ENCODE results near the gene TMCO2. TPM values are rescaled to one million over a fixed set of nuclear protein-coding genes. Genes with fewer than 3 reads are reported as not detected.
A peak's percentile ranks its signal among the peaks of the same experiment; 100 is the strongest.

Gene TMCO2
- total RNA-seq, 4 donors from 2014 or later = not detected

- 88 to 100% methylated on average over 2 of the region's 2 CpGs for WGBS, 2 donors
- no peak for TF ChIP-seq POLR2A (IDR thresholded peaks at IDR 0.05)
- TF ChIP-seq, protein P1, sequence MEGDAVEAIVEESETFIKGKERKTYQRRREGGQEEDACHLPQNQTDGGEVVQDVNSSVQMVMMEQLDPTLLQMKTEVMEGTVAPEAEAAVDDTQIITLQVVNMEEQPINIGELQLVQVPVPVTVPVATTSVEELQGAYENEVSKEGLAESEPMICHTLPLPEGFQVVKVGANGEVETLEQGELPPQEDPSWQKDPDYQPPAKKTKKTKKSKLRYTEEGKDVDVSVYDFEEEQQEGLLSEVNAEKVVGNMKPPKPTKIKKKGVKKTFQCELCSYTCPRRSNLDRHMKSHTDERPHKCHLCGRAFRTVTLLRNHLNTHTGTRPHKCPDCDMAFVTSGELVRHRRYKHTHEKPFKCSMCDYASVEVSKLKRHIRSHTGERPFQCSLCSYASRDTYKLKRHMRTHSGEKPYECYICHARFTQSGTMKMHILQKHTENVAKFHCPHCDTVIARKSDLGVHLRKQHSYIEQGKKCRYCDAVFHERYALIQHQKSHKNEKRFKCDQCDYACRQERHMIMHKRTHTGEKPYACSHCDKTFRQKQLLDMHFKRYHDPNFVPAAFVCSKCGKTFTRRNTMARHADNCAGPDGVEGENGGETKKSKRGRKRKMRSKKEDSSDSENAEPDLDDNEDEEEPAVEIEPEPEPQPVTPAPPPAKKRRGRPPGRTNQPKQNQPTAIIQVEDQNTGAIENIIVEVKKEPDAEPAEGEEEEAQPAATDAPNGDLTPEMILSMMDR (IDR thresholded peaks at IDR 0.05) = no peak
- intact Hi-C loops (cut with DNase I; ENCODE audit: low total_unique reads) = no loop called here
- DNase-seq (ENCODE audit: low spot score in 2 of 2) = no peak
- no peak overlapping the region for H3K4me3 ChIP-seq (ENCODE audit: low read depth, poor library complexity, severe bottlenecking)
Observed at GRCh38 chr1:40252601-40253000, 4.9 kb downstream of the TMCO2 start.

DNA sequence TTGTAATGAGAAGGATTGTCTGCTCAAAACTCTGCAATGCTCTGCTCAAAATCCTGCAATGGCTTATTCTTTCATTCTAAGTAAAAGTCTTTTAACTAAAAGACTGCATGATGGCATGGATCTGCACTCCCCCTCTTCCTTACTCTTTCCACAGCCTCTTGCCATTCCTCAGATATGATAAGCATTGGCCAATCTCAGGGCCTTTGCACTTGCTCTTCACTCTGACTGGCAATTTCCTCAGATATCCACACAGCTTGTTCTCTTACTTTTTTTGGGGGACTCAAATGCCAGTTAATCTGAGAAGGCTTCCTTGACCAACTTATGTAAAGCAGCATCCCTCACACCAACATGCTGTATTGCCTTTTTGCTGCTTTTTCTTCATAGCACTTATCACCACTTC, 7.5 kb downstream of the TMCO2 start:
- TF ChIP-seq POLR2A (IDR thresholded peaks at IDR 0.05) = no peak
- TF ChIP-seq, protein P1 (IDR thresholded peaks at IDR 0.05) = no peak
- no peak overlapping the region for H3K4me3 ChIP-seq (ENCODE audit: low read depth, poor library complexity, severe bottlenecking)
- no peak for DNase-seq (ENCODE audit: low spot score in 2 of 2)
- intact Hi-C loops (cut with DNase I; ENCODE audit: low total_unique reads) = no loop called here

- TF ChIP-seq POLR2A (IDR thresholded peaks at IDR 0.05) = no peak
- TF ChIP-seq, protein P1 (IDR thresholded peaks at IDR 0.05) = no peak
- intact Hi-C loops (cut with DNase I; ENCODE audit: low total_unique reads) = no loop called here
- no peak for DNase-seq (ENCODE audit: low spot score in 2 of 2)
- WGBS, 2 donors = 51% methylated on average over 6 of the region's 6 CpGs
- no peak overlapping the region for H3K4me3 ChIP-seq (ENCODE audit: low read depth, poor library complexity, severe bottlenecking)
Observed at GRCh38 chr1:40256401-40257084, 8.8 kb downstream of the TMCO2 start.

DNA sequence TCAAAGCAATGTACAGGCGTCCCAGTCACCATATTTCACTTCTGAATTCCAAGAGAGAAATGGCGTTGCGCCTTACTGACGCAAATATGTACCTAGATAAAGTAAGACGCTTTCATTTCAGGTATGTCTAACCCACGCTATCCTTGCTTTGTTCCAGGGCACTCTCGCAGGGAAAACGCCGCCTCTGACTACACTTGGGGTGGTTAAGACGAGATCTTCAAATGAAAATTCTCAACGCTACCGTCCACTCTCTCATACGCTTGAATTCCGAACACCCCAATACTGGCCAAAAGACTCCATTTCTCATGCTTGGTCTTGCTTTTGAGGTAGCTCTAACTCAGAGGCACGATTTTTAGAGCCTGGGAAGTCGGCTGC, 9.6 kb downstream of the TMCO2 start:
- peak overlapping the region; percentile 77 for H3K4me3 ChIP-seq (ENCODE audit: low read depth, poor library complexity, severe bottlenecking)
- TF ChIP-seq POLR2A (IDR thresholded peaks at IDR 0.05) = no peak
- TF ChIP-seq, protein P1 (IDR thresholded peaks at IDR 0.05) = no peak
- peak in 1 of 2 donors; percentile 28 for DNase-seq (ENCODE audit: low spot score in 2 of 2)
- intact Hi-C loops (cut with DNase I; ENCODE audit: low total_unique reads) = no loop called here
- WGBS, 2 donors = 0 to 2% methylated on average over 16 of the region's 16 CpGs

DNA sequence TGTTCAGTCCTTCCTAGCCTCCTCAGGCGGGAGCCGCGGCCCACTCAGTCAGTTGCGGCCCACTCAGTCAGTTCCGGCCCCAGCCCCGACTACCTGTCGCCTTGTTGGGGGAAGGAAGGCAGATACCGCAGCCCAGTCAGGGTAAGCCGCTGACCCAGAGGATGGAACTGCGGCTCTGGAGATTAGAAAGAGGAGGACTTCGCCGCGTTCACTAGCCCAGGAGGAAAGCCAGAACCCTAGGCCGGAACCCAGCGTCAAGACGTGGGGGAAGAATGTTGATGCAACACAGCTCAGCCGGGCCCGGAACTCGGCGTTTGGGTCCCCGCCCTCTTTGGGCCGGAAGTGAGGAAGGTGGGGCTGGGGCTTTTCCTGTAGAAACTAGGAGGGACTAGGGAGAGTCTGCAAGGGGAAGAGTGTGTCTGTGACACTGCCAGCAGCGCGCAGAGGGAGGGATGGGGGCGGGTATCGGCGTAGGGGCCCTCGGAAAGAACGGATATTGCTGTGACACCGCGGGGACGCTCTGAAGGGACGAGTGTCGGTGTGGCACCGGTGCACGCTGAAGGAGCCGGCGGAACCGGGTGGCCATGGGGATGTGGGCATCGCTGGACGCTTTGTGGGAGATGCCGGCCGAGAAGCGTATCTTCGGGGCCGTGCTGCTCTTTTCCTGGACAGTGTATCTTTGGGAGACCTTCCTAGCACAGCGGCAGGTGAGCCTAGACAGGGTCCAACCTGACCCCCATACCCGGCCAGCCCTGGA, 10.1 kb downstream of the TMCO2 start, which contains the start of gene ZMPSTE24:
Gene ZMPSTE24, plus strand, starts transcription at position 549 of the 757 bp plus-strand sequence. Its CDS starts 36 bp downstream, at position 585.
- H3K4me3 ChIP-seq (ENCODE audit: low read depth, poor library complexity, severe bottlenecking) = peak within 1 kb of the TSS; percentile 77
- peak; percentile 95 to 99 for DNase-seq (ENCODE audit: low spot score in 2 of 2)
- TF ChIP-seq POLR2A (IDR thresholded peaks at IDR 0.05) = no peak
- TF ChIP-seq, protein P1 (IDR thresholded peaks at IDR 0.05) = no peak
- intact Hi-C loops (cut with DNase I; ENCODE audit: low total_unique reads) = no loop called here
- WGBS, 2 donors = 0% methylated on average over 40 to 48 of the region's 48 CpGs
